Glomerular endothelial cell (primary cell): ENCODE results near the gene PDGFD. TPM values are rescaled to one million over a fixed set of nuclear protein-coding genes. Genes with fewer than 3 reads are reported as not detected.

ENCODE experiments used
- DNase-seq: peaks from one replicate; pipeline ENCODE4 v3.0.0-alpha.2; 2011; ENCODE audit warnings: low read depth, low spot score; ENCODE audit errors: extremely low read depth
- total RNA-seq: library from RNA; depleted of rRNA; stranded (reverse); fragments of >200 nt; gene quantifications from 2 replicates; pipeline ENCODE4 v1.2.3, GENCODE V29; 2015

PDGFD gene
- 21.4 and 31.1 TPM in 2 replicates for total RNA-seq

- DNase-seq: no peak
Observed at GRCh38 chr11:104164028-104164520, at the start of gene PDGFD. TSS of gene PDGFD (minus strand) at chr11:104164147.

GRCh38 chr11:104206936-104207335 is 43.0 kb upstream of the PDGFD start:
- no peak for DNase-seq

GRCh38 chr11:104205838-104206237 is 41.9 kb upstream of the PDGFD start:
- DNase-seq: no peak

- DNase-seq: no peak
Observed at GRCh38 chr11:104200688-104201087, 36.7 kb upstream of the PDGFD start.

GRCh38 chr11:104199053-104199452 is 35.1 kb upstream of the PDGFD start:
- no peak for DNase-seq

- no peak for DNase-seq
Observed at GRCh38 chr11:104198576-104198975, 34.6 kb upstream of the PDGFD start.

- DNase-seq: no peak
Observed at GRCh38 chr11:104191124-104191523, 27.2 kb upstream of the PDGFD start.

GRCh38 chr11:104183593-104183992 is 19.6 kb upstream of the PDGFD start:
- DNase-seq: no peak

GRCh38 chr11:104175769-104176168 is 11.8 kb upstream of the PDGFD start:
- DNase-seq: no peak

- DNase-seq: no peak
Observed at GRCh38 chr11:104169091-104169490, 5.1 kb upstream of the PDGFD start.

- DNase-seq: no peak
Observed at GRCh38 chr11:104165014-104165413, 1.1 kb upstream of the PDGFD start.

- DNase-seq: no peak
Observed at GRCh38 chr11:104163100-104164027, 583 bp downstream of the PDGFD start.

- DNase-seq: no peak
Observed at GRCh38 chr11:104161751-104162450, 2.0 kb downstream of the PDGFD start.

- DNase-seq: no peak
Observed at GRCh38 chr11:104159356-104159755, 4.6 kb downstream of the PDGFD start.

GRCh38 chr11:104155375-104155774 is 8.6 kb downstream of the PDGFD start:
- DNase-seq: no peak

GRCh38 chr11:104154296-104154695 is 9.7 kb downstream of the PDGFD start:
- DNase-seq: no peak

- no peak for DNase-seq
Observed at GRCh38 chr11:104152941-104153505, 10.9 kb downstream of the PDGFD start.

GRCh38 chr11:104151404-104152204 is 12.3 kb downstream of the PDGFD start:
- DNase-seq: no peak

- DNase-seq: no peak
Observed at GRCh38 chr11:104148706-104149105, 15.2 kb downstream of the PDGFD start.

GRCh38 chr11:104148074-104148473 is 15.9 kb downstream of the PDGFD start:
- no peak for DNase-seq

GRCh38 chr11:104146943-104147342 is 17.0 kb downstream of the PDGFD start:
- DNase-seq: no peak
